HG02970 (cell line): Measurements from ENCODE around the gene MCM6.

Experiments used
- ATAC-seq: cut with Tn5 transposase; IDR thresholded peaks from one replicate; pipeline ENCODE4 v1.9.1; 2021; ENCODE audit warnings: mild to moderate bottlenecking, moderate library complexity, moderate number of reproducible peaks; ENCODE audit not compliant: unreplicated experiment, low FRiP score

The MCM6 gene

DNA sequence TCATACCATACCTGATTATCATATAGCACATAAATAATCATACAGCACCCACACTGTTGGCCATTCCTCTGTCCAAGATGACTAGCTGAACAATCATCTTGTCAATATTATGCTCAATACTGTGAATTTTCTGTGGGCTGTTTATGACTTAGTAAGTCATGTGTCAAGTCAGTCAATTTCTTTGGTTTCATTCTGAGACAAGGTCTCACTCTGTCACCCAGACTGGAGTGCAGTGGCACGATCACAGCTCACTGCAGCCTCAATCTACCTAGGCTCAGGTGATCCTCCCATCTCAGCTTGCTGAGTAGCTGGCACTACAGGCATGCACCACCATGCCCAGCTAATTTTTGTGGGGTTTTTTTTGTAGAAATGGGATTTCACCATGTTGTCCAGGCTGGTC is 5.7 kb downstream of the MCM6 start:
- ATAC-seq: no peak

DNA sequence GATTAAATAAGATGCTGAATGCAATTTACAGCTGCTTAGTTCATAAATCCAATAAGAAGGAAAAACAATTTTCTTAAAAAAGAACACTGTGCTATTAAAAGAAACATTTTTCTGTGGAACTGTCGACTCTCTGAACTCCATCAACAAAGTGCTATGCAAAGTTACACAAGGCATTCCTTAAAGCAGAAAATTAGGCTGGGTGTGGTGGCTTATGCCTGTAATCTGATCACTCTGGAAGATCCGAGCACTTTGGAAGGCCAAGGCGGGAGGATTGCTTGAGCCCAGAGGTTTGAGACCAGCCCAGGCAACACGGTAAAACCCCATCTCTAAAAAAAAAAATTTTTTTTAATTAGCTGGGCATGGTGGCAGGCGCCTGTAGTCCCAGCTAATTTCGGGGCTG is 13.0 kb downstream of the MCM6 start:
- no peak for ATAC-seq

DNA sequence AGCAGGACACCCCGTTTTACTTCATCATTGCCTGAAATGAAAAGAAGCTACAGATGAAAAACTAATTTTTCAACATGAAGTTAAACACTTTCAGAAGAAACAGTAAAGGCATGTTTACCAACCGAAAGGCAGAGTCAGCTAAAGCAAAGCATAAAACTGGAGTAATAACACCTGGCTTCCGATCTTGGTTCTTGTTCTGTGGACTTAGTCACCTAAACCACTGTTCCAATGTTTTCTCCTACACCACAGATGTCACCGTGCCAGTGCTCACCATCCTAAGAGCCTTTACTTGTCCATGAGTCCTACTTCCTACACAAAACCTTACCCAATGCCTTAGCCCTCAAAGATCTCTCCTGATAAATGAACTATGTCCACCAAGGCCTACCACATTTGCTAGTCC is 13.5 kb downstream of the MCM6 start:
- ATAC-seq: no peak

DNA sequence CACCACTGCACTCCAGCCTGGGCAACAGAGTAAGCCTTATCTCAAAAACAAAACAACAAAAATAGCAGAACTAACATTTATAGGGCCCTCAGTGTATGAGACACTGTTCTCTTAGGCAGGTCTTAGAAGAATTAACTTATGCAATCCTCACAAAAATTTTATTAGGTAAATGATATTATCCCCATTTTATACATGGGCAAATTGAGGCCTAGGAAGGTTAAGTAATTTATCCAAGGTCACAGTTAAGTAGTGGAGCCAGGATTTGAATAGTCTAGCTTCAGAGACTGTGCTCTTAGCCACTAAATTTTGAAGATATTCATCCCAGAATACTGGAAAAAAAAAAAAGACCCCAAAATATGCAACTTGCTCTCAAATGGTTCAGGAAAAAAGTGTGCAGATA is 22.8 kb downstream of the MCM6 start:
- ATAC-seq: no peak

DNA sequence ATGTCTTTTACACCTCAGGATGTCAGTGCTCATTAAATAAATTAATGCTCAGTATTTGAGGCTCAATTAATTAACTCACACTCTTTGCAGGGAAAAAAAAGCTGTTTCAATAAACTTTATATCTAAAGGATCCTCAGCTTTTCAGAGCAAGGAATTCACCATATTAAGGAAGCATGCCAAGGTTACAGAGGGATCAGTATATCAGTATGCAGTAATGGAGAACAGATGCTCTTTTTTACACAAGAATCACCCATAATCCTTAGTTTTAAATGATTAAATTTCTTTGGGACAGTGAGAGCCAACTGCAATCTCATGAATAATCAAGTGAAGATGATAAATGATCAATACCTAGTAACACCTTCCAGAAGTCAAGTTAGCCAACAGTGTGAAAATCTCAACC is 24.4 kb downstream of the MCM6 start:
- no peak for ATAC-seq

DNA sequence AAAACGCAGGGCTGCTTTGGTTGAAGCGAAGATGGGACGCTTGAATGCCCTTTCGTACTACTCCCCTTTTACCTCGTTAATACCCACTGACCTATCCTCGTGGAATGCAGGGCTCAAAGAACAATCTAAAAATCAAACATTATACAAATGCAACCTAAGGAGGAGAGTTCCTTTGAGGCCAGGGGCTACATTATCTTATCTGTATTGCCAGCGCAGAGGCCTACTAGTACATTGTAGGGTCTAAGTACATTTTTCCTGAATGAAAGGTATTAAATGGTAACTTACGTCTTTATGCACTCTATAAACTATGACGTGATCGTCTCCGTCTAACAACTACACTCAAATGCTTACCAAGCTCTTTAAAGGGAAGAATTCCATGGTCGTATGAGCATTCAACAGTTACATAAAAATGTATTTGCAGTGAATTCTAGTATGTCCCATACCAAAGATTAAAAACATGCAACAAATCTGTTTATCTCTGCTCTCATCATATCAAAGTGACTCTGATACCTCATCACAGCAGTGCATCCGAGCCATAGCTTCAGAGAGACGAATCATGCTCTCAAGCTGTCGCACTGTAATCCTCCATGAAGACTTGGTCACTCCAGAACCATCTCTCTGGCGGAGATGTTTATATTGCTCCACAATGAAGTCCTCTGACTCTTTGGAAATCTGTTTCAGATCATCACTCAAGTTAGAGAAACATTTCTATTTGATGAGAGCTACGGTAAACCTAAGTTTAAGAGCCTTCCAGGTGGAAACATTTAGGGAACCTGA is 25.2 kb downstream of the MCM6 start:
- no peak for ATAC-seq

DNA sequence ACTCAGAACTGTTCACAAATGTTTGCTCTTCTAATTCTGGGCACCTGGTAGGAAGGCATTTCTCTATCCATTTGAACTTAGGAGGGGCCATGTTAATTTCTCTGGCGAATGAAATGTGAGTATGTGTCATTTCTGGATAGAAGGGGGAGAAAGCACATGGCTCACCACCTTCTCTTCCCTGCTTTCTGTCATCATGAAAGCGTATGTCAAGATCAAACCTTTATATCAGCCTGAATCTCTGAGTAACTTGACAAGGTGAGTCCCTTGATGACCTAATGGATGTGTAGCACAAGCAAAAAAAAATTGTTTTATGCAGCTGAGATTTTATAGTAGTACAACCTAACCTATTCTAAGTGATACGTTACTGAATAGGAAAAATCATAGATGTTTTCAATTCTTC is 27.2 kb downstream of the MCM6 start:
- ATAC-seq: no peak

DNA sequence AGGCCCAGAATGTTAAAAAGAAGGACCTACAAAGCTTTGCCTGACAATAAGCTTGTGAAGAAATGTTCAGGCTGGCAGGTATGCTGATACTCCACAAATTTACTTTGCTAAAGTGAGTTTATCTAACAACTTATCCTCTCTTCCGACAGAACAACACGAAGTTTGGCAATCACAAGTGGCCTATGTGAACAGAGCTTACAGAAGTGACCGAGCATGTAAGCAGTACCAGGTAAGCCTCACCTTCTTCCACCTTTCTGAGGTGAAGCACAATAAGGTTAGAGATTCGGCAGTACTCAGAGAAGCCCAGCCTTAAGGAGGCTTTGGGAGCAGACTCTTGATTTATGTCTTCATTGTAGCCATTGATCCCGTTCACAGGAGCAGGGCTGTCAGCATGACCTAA is 30.2 kb downstream of the MCM6 start:
- no peak for ATAC-seq

DNA sequence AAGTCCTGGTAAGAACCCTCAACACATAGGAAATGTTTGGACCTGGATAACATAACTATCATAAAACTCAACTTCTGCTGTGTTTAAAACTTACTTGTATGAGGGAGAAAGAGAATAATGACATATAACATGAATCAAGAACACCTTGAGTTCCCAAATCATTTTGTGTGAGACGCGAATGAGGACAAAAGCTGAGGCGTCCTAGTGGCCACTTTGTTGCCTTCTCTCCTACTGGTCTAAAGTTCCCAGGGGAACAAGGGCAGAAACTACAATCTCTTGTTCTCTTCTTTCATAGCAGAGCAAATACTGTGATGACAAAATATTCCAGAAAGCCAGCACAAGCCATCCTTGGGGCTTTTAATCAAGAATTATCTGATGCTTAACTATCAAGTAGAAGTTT is 31.0 kb downstream of the MCM6 start:
- no peak for ATAC-seq

DNA sequence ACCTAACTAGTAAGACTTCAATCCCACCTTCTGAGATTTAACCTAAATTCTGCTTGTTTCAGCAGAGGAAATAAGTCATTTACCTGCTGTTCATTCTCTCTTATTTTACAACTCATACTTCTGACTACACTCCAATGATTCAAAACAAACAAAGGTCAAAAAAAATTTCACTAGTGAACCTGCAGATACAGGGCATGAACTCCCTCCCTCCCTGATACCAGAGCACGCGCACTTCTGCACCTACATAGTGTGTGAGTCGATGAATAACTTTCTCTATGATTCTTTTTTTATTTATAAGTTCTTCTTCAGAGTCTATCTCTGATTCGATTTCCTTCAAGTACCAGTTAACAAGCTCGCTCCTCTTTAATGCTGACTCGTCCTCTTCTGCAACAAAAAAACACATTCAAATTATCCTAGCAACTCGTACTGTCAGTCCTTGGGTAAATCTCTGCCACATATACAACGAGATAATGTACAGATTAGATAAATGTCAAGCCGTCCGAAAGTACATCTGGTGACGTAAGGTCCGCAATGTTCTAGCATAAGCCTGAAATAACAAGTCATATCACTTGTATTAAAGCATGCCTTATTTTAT is 31.8 kb downstream of the MCM6 start:
- no peak for ATAC-seq

DNA sequence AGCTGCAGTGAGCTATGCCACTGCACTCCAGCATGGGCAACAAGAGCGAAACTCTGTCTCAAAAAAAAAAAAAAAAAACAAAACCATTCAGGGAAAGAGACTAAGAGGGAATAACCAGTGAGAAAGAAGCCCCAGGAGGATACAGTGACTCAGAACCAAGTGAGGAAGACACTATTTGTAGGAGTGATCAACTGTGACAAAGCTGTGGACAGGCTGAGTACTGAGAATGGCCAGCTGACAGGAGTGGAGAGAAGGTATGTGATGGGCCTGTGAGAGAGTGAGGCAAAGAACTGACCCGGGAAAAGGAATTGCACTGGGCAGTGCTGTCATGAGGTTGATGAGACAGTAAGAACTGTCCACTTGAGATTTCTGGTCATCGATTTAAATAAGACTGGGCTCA is 32.6 kb downstream of the MCM6 start:
- ATAC-seq: no peak

DNA sequence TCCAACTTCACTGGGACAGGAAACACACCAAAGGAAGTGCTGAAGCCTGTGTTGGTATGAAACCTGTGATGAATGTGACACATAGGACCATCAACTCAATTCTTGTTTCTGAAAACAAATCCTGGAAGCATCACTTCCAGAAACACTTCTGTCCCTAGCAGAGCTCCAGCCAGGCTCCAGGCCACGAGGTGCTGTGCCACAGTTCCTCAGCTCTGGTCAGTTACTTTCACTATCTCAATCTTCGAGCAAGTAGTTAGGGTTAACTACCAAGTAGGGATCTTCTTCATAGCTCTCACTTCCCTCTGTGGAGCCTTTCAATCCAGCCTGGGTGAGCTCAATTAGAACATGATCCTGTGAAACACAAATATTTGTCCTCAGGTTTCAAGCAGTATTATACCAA is 35.6 kb downstream of the MCM6 start:
- no peak for ATAC-seq

DNA sequence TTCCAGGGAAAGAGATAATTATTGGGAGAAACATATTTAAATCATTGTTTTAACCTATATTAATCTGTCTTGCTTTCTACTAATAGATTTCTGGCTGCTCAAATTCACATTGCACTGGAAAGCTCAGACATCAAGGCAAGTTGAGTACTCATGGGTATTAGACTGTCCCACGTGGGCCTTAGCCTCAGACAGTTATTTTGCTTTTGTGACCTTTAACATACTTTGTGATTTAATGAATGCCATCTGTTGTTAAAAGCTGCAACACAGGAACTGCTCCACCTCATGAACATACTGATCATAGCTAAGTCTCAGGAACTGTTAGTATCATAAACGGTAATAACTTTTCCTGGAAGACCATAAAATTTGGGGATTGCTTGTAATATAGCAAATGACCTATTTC is 36.5 kb downstream of the MCM6 start:
- no peak for ATAC-seq

DNA sequence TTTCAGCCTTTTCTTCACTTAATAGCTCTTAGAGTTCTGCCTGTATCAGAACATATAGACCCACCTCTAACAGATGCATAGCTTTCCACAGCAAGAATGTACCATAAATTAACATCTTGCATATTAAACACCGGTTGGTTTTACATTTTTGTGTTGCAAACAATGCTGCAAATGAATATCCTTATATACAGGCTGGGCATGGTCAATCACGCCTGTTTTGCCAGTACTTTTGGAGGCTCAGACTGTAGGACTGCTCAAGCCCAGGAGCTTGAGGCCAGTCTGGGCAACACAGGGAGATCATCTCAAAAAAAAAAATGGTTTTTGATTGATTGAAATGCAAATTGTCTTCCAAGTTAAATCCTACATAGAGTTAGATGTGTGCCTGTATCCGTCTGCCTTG is 37.7 kb downstream of the MCM6 start:
- no peak for ATAC-seq

DNA sequence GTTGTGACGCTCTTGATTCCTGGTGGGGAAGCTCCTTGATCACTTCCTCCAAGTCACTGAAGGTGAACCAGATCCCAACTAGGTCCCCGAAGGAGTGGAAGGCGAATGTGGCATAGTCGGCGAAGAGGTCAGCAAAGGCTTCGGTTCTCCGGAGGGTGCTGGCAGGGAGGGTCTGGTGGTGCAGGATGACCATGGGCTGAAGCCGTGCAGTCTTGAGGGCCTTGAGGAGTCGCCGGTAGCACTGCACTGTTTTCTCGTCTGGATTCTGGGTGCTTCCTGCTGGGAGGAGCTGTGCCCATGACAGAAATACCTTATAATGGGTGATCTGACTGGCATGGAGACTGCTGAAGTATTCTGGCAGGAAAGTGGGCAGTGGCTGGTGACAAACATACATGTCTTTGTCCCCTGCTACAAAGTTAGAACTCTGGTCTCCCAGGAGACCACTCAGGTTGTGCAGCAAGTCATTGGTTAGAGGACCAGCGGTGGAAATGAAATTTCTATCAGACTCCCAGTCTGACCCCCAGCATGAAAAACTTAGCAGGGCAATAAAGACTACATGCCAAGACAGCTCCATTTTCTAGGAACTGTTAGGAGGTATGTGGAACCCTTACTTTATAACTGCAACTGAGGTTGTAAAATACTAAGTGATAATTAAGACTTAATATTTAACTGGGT is 39.5 kb downstream of the MCM6 start, which contains the start of gene LCT:
Gene LCT, minus strand, starts transcription at position 589 of the 675 bp plus-strand sequence. Its CDS starts 15 bp downstream, at position 574.
- no peak for ATAC-seq

DNA sequence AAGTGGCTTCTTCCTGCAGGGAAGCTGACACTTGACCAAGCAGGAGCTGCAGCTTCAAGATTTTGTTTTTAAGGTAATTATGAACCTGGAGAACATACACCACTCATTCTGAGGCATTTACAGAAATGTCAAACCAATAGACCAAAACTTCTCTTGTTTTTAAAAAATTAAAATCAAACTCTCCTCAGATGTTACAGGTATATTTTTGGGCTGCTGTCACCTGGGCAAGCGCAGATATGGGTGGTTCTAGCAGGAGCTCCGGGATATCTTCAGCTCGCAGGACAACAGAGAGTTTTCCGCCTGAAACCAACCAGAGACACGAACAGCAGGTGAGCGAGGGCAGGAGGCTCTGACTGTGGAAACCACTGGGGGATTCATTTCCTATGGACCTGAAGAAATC is 43.4 kb downstream of the MCM6 start:
- no peak for ATAC-seq

DNA sequence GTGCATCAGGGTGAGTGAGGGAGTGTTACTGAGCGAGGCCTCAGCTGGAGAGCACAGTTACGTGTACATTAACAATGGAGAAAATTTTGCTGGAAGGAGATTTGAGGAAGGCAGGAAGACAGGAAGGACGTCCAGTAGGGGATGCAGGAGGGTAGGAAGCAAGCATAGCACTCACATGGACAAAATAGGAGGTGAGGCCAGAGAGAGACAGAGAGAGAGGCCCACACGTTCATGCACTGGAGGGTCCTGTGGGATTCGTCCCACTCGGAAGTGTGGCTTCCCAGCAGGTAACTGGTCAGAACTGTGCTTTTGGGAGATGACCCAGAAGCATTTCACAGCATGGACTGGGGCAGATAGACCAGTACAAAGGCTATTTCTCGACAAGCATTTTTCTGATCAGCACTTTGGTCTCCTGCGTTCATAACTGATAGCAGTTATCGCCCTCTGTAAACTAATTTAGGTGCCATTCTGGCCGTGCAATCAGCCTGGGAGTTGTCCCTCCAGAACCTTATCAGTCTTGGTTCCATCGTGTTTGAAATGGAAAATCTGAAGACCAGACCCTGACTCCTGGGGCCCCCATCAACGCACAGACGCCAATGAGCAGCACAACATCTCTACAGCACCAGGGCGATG is 44.9 kb downstream of the MCM6 start:
- no peak for ATAC-seq

DNA sequence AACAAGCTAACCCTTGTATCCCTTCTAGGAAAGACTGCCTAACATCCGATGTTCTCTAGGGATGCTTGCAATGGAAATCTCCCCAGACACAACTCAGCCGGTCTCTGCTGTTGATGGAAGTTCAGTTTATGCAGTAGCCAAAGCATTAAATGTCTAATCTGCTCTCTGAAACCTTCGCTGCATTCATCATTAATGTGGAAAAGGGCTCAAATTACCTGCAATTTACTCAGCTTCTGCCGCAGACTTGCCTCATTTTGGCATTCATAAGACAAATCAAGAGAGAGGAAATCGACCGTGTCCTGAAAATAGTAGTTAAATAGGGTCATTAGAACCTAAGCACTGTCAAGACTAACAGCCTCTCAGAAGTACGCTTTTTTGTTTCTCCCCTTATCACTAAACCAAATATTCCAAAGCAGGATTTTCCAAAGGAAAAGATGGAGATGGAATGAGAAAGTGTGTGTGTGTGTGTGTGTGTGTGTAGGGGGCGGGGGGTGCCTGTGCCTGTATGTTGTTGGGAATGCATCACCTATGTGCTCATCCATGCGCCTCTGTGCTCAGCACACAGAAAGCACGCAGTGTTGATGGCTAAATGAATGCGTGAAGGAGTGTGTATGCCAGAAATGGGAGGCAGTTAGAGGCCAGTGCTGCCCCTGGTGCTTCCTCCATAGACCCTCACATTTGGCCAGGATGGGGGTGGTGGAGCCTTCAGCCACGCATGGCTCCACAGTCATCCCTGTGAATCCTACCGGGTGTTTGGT is 46.7 kb downstream of the MCM6 start:
- ATAC-seq: no peak

DNA sequence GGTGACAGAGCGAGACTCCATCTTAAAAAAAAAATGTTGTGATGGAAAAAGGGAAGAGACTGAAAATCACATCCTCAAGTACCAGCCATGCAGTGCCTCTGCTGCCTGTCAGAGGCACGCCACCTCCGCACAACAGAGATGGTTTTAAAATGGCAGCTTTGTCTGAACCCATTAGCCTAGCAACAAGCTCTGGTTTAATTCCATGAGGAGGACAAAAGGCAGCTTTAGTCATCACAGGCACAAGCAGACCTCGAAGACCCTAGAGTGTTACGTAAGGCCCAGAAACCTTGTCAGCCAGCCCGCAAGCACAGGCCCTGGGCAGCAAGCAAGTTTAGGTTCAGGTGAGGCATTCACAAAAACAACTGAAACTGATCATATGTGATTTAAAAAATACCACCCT is 49.7 kb downstream of the MCM6 start:
- ATAC-seq: no peak

DNA sequence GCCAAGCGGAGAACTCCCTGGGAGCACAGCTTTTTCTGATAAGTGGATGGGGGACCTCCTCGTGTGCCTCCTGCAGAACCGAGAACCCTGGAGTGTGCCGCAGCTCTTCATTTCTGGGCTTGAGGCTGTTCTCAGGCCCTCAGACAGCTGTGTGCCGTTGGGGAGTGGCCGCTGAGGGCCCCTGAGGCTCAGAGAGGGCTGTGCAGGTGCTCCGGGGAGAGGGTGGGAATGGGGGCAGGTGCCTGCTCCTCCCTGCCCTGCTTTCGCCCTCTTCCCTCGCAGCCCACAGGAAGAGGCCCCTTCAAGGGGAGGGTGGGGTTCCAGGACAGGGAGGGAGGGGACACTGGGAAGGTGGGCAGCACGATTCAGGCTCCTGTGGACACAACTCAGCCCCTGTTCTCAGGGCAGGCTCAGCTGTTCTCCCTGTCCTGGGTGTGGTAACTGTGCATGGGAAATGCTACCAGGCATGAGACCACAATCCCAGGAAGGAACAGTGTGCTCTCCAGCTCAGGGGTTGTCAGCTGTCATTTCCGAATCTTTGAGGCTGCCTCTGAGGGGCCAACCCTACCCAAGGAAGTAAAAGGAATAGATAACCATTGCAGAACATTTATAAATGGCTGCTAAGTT is 50.6 kb downstream of the MCM6 start:
- ATAC-seq: no peak
